Measurements from ENCODE around the gene PRIMPOL.
"Not testable (repeated sequence)": the region's sequence is repeated elsewhere in the genome, so short reads cannot be mapped to it uniquely, and the experiment has no call there.

Gene PRIMPOL

DNA sequence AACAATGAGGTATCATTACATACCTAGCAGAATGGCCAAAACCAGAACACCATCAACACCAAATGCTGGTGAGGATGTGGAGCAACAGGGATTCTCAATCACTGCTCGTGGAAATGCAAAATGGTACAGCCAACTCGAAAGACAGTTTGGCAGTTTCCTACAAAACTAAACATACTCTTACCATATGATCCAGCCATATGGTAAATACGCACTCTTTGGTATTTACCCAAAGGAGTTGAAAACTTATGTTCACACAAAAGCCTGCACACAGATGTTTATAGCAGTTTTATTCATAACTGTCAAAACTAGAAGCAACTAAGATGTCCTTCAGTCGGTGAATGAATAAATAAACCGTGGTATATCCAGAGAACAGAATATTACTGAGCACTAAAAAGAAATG, 8.1 kb upstream of the PRIMPOL start:
- no peak for DNase-seq

DNA sequence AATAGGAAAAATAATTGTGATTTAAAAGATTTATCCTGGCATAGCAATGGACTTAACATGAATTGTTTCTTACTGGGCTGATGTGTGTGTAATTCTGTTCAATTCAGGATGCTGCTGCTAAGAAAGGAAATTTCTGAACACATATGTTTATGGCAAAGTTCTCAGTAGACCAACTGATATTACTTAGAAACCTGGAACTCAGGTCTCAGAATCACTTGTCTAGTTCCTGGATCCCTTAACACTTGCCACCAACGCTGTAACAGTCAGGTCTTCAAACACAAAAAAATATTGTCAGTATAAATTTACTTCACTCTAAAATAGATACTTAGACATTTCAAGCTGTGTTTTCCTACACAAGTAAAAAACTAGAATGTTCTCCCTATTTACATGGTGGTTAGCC, 5.8 kb upstream of the PRIMPOL start:
- DNase-seq, result no peak

DNA sequence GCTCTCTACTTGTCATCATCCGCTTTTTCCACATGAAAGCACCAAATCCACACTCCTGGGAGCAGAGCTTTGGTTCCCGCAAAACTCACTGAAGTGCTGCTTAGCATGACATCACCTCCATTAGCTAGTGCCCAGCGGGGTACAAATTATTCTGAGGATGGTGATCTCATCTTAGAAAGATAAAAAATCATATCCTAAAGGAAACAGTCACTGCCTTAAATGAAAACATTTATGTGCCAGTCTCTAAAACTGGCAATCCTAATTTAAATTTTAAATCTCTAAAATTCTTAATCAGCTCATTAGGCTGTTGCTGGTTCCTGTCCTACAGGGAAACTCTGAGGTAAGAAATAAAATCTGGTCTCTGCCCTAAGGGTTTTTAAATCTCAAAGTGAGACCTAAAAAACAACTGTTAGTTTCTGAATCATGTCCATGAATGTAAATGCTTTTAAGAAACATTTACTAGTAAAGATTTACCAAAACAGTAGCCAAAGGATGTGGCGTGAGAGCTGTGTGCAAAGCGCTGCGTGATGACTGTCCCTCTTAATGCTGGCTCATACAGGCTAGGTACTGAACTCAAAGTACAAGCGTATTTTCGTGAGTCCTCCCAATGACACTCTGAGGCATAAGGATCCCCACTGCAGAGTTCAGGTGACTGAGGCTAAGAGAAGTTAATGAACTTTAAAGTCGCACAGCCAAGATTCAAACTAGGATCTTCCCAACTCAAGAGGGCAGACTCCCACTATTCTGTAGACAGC, 4.8 kb upstream of the PRIMPOL start:
- DNase-seq, result no peak

DNA sequence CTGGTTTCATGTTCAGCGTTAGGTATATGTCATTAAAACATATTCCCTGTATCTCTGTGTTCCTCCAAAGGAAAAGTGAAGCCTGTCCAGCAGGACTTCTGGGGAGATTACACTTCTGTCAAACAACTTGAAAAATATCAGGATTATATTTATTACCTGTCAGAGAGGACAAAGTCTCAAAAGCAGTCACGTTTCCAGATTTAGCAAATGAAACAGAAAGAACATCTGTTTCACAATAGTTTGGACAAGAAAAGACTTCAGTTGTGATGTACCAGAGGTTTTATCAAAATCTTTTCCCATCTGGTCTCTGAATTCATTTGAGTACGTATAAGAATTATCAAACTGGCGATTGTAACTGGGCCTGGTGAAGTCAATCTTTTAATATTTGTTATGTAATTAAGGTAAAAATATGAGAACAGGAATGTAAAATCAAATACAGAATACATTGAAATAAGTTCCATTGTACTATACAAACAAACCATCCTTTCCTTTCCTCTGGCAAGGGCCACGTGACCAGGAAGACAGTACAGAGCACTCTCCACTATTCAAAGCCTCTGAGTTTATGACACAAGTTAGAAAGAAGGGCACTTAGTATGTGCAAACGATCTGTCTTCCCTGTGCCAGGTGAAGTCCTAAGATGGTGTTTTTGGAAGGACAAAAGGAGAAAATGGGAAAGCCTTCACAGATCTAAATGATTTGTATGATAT, 3.5 kb upstream of the PRIMPOL start:
- no peak for DNase-seq

DNA sequence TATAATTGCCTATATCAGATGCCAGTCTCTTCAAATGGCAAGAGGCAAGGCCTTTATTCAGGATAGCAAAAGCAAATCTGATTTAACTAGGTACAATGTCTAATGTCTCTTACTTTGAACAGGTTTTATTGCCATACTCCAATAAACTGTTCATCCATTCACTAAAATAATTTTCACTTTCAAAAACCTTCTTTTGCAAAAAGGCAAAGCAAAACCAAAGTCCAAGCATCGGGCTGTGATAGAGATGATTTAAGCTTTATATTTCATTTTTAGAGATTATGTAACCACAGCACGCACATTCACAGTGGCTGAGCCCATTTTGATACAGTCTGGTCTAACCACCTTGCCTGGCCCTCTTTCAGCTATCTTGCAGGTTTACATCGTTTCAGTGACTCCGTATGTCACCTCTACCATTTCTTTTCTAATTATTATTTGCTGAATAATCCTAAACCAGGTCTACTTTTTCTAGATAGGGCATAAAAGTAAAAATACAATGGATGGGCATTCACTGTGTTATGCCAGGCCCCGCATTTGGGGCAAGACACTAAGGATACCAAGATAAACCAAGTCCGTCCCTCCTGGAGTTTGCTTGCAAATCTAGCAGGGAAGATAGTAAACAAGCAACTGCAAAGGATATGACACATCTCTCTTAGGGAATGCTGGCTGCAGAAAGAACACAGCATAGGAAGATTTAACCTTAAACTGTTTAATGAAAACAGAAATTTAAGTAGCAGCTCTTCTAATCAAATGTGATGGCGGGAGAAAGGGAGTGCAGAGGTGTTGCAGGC, 2.1 kb upstream of the PRIMPOL start:
- no peak for DNase-seq

DNA sequence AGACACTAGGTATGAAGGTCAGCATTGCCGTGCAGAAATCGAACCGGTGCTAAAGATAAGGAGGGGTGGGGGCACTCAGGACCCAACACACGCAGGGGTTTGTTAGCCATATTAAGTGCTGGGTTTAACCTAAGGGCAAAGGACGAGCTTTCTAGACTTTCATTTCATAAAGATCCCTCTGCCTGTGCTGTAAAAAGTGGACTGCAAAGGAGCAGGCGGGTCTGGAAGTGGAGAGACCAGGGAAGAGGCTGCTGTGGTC, 1.6 kb upstream of the PRIMPOL start:
- no peak for DNase-seq

DNA sequence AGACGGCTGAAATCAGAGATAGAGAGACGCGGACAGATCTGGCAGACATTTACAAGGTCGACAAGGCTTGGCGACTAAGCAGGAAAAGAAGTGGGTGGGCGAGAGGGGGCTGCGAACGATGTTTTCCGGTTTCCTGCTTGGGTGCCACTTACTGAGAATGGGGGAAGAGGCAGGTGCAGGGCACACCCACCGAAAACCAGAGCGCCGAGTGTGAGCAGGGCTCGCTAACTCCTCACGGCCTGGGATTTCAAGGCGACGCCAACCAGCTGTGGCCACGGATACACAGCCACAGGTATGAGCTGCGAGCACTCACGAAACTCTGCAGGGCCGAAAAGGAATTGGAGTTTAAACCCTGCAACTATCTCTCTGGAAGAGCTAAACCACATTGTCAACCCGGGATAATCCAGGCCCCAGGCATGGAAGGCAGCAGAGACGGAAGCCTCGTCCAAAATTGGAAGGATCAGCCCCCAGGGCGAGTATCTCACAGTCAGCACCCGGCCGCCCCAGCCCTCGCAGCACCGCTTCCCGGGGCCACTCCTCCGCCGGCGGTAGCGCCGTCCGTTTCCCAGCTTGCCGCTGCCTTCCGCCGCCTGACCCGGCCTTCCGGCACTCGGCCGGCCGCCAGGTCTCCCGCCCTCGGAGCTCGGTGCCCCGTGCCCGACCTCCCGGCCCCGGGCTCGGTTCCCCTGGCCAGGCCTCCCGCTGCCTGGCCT, 1.1 kb upstream of the PRIMPOL start:
- peak; percentile 18 for DNase-seq

DNA sequence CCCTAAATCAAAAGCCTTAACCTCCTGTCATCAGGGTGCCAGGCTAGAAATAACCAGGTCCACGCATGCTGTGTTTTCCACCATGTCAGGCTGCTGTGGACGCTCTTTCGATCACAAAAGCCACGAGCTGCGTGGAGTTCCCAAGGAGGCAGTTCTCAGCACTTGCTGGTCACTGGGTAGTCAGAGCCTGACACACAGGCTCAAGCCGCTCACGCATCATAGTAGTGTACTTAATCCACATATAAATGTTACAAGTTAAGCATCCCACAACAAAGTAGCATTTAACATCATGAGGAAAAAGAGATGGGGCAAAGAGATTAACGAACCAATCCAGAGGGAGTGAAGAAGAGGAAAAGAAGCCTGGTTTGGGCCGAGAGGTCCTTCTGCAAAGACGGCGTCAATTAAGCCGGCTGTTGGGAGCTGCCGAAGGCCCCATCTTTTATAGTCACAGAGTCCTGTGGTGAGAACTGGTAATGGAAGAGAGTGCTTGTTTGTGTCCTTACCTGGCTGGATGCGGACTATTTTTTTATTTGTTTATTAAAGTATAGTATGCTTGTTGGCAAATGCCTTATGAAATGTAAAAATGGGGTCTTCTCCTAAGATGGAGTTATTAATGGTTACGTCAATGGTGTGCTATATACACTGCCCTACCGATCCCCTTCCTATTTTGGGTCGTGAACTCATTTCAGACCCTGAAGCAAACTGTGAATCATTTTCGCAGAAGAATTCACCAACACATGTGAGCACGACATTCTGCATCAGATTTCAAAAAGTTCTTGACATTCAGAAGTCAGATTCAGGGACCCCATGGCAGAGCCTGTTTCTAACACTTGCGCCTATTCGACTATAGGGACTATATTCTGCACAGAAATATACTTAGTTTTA, 675 bp downstream of the PRIMPOL start:
- DNase-seq, result peak; percentile 31

DNA sequence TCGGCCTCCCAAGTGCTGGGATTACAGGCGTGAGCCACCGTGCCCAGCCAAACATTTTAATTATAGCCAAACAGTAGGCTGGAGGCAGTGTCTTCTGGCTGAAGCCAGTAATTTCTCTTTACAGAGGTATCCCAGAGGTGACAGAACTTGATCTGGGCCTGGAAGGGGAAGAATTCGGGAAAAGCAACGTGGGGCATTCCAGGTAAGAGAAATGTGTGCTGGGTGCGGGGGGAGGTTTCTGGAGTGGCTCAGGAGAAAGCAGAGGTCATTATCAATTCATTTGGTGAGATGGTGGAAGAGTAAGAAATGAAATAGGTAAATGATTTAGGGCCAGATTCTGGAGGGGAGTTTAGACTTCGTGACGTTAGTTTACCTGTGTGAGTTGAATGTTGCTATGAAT, 2.4 kb downstream of the PRIMPOL start:
- no peak for DNase-seq

DNA sequence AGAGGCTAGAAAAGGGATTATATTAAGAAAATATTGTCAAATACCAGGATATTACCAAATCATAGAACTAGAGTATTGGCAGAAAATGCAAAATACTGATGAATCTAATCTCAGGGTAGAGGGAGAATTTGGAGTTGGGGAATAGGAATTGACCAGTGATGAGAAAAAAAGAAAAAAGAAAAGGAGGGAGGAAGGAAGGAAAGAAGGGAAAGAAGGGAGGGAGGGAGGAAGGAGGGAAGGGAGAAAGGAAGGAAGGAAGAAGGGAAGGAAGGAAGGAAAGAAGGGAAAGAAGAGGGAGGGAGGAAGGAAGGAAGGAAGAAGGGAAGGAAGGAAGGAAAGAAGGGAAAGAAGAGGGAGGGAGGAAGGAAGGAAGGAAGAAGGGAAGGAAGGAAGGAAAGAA, 3.1 kb downstream of the PRIMPOL start:
- not testable (repeated sequence) for DNase-seq

DNA sequence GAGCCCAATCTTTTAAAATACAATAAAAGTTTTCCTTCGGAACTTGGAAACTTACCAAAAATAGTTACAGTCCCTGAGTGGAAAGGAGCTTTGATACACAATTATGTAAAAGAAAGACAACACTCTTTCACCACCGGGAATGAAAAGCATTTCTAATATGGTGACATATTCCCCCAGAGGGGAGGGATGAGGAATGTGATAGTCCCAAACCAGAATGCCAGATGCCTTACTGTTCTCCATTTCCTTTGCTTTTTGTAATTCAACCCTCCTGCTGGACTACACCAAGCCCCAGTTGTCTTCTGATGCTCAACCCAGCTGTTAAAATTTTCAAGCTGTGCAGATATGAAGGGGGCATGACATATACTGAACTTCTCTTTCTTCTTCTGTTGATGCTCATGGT, 4.1 kb downstream of the PRIMPOL start:
- no peak for DNase-seq

DNA sequence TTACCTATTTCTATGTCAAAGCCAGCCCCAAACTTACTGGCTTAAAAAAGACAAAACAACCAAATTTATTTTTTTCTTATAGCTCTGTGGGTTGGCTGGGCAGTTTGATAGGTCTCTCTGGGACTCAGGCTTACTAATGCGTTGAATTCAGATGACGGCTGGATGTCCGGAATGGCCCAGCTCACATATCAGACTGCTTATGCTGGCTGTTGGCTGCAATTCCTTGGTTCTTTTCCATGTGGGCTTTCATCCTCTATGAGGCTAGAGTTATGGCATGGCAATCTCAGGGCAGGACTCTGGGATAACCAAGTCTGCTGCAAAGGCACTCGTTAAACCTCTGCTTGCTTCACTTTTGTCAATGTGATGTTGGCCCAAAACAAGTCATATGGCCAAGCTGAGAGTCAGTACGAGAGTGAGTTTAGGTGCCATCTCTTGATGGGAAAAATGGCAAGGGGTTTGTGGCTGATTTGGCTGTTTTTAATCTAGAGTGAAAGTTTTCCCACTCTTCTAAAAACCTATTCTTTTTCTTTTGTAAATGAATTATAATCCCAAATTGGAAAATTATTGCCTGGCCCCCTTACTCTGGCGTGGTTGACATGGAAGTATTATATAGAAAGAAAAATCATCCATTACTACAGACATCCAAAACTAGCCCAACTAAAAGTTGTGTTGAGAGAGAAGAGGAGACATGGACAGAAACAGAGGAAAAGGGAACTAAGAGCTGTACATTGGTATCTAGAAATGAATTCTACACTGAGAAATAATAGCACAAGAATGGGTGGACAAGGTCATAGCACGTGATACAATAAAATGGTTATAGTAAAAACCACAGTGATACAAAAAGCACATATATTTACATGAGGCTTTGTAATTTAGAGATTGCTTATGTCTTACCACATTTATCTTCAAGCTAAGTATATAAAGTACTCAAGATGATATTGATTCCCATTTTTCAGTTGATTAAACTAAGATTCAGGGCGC, 6.6 kb downstream of the PRIMPOL start:
- DNase-seq, result no peak

DNA sequence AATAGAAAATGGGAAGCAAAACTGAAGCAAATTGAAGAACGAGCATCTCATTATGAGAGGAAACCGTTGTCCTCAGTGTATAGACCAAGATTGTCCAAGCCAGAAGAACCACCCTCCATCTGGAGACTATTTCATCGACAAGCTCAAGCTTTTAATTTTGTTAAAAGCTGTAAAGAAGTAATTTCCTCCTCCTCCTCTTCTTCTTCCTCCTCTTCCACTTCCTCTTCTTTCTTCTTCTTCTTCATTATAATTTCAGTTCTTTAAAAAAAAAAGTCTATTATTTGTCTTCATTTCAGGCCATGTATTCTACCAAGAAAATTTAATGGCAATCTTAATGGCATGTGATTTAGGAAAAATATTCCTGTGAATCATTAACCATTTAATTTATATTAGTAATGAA, 7.6 kb downstream of the PRIMPOL start:
- no peak for DNase-seq

DNA sequence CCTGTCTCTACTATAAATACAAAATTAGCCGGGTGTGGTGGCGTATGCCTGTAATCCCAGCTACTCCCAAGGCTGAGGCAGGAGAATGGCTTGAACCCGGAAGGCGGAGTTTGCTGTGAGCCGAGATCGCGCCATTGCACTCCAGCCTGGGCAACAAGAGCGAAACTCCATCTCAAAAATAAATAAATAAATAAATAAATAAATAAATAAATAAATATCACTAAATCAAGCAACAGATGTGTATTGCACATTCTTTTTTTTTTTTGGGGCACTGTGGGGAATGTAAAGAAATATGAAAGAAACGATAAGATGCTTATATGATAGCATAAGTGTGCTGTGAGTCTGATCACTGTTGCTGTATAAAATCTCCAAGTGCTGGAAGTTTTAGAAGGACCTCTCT, 8.3 kb downstream of the PRIMPOL start:
- DNase-seq, result not testable (repeated sequence)

DNA sequence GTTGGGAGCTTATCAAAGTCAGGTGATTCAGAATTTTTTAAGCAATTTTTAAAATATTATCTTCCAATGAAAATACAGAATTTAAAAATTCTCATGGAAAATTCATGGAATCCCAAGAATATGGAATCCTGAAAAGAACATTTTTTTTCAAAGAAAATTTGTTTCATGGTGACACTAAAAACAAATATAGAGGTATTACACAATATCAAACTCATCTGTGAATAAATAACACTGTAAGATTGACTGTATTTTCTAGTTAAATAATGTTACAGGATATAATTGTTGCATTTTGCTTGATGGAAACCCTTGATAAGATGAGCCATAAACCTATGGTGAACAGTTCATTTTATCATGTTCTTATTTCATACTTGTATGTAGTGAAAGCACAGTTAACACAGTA, 11.4 kb downstream of the PRIMPOL start:
- no peak for DNase-seq

DNA sequence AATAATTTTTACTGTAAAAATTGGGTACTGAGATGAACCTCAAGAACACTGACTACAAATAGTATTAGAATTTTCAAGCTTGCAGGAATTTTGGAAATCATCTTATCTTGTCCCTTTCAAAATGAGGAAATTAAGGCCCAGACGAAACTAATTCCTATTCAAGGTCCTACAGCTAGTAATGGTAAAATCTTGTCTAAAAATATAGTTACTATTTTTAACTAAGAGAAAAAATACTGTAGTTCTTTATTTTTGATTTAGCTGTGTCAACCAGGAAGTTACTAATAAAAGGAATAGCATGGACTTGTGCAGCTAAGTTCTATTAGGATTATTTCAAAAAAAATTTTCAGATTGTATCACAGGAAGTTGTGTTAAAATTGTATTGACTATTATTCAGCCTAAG, 12.7 kb downstream of the PRIMPOL start:
- DNase-seq, result no peak

DNA sequence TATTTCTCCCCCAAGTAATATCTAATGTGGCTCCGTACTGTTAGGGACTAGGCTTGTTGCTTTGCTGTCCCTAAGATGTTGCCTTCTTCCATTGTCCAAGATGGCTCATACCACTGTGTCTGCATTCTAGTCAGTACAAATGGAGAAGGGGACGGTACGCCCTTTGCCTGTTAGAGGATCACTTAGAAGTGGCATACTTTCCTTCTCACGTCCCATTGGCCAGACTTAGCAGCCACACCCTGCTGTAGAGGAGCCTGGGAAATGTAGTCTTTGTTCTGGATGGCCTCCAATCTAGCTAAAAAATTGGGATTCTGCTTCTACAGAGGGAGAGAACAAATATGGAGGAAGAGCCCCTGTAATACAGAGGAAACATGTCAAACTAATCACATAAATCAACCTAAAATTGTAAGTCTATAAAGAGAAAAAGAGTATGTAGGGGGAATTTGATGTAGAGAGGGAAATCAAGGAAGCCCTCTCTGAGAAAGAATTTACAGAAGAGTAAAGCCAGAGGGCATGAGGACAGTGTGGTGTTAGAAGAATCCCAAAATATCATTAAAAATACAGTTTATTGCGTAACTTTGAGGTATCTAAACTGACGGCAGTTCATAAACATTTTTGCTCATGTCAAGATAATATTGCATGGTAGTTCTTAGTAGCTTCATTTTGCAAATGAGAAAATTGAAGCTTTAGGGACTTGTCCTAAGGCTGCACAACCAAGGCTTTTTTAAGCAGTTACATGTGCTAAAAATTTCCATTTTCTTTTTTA, 15.1 kb downstream of the PRIMPOL start:
- no peak for DNase-seq

DNA sequence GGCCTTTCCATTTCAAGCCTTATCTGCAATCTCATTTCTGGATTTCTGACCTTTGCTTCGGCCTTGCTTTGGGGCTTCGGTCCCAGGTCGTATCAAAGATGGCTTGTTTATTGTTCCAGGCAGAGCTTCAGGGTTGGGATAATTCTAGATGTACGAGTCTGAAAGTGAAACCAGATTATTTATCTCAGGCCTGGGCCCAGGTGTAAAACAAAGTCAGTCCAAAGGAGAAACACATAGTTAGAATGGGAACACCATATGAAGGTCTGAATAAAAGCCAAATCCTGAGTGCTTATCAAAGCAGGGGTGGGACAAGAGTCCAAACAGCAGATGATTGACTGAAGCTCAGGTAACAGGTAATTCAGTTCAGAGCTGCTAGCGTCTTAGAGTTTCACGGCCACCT, 17.1 kb downstream of the PRIMPOL start:
- no peak for DNase-seq

DNA sequence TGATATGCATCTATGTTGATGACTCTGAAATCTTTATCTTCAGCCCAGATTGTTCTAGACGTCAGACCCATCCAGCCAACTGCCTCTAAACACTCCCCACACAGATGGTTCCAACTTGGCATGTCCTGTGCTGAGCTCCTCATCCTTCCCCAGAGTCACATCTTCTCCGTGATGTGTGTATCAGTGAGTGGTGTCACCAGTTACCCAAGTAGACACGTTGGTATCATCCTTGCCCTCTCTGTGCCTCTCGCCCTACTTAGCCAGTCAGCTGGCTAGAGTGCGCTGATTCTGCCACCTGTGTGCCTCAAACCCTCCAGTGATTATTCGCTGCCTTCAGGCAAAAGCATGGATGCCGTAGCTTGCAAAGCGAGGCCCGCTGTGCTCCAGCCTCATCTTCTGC, 18.6 kb downstream of the PRIMPOL start:
- no peak for DNase-seq

DNA sequence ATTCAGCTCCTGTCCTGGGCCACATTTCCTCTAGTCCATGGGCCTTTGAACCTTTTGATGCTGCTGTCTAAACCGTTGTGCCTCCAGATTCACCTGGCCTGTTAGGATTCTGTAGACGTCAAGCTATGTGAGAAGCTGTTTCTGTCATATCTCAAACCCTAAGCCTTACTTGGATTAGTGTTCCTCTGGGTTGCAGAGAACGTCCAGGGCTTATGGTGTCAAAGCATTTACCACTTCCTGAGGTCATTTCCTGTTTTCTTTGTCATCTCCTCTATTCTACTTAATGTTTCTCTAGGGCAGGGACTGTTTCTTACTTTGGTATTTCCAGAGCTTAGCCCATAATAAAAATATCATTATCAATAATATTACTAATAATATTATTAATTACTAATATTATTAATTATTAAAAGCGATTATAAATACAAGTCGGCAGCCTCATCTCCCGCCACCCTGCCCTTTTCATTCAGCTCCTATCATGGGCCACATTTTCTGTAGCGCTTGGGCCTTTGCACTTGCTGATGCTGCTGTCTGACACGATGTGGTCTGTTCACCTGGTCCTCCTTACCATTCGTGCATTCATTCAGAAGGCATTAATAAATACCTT, 19.1 kb downstream of the PRIMPOL start:
- DNase-seq, result no peak
